Activated T-cell treated with anti-CD3 and anti-CD28 coated beads, Interleukin-2, amount 50 U/mL, for 4 hours (primary cell): ENCODE data around the gene HKDC1. TPM values are rescaled to one million over a fixed set of nuclear protein-coding genes. Genes with fewer than 3 reads are reported as not detected.
"Not testable (repeated sequence)": the region's sequence is repeated elsewhere in the genome, so short reads cannot be mapped to it uniquely, and the experiment has no call there.

Experiments used
- ATAC-seq, 2 donors: fragments of 200-7000 bp; cut with Tn5 transposase; one replicate each; pipeline ENCODE4 v1.10.0; 2021
- DNase-seq: peaks from one replicate; pipeline ENCODE4 v3.0.0-alpha.2; 2020
- H3K27me3 Mint-ChIP-seq: one replicate; pipeline ENCODE4 v1.8.0; 2021; ENCODE audit warnings: low read depth, mixed read lengths
- H3K36me3 Mint-ChIP-seq: one replicate; pipeline ENCODE4 v1.8.0; 2022; ENCODE audit warnings: mixed read lengths; ENCODE audit not compliant: insufficient read depth
- H3K4me1 Mint-ChIP-seq: one replicate; pipeline ENCODE4 v1.8.0; 2021; ENCODE audit warnings: low read depth, mixed read lengths
- H3K4me3 Mint-ChIP-seq: one replicate; pipeline ENCODE4 v1.8.0; 2021; ENCODE audit warnings: mild to moderate bottlenecking, moderate library complexity, mixed read lengths
- H3K9me3 Mint-ChIP-seq: one replicate; pipeline ENCODE4 v1.8.0; 2021; ENCODE audit warnings: mixed read lengths
- total RNA-seq, 3 donors: library from RNA; stranded (reverse); gene quantifications; one replicate each; pipeline ENCODE4 v1.2.1, GENCODE V29; 2021

The HKDC1 gene, protein sequence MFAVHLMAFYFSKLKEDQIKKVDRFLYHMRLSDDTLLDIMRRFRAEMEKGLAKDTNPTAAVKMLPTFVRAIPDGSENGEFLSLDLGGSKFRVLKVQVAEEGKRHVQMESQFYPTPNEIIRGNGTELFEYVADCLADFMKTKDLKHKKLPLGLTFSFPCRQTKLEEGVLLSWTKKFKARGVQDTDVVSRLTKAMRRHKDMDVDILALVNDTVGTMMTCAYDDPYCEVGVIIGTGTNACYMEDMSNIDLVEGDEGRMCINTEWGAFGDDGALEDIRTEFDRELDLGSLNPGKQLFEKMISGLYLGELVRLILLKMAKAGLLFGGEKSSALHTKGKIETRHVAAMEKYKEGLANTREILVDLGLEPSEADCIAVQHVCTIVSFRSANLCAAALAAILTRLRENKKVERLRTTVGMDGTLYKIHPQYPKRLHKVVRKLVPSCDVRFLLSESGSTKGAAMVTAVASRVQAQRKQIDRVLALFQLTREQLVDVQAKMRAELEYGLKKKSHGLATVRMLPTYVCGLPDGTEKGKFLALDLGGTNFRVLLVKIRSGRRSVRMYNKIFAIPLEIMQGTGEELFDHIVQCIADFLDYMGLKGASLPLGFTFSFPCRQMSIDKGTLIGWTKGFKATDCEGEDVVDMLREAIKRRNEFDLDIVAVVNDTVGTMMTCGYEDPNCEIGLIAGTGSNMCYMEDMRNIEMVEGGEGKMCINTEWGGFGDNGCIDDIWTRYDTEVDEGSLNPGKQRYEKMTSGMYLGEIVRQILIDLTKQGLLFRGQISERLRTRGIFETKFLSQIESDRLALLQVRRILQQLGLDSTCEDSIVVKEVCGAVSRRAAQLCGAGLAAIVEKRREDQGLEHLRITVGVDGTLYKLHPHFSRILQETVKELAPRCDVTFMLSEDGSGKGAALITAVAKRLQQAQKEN
- under 1 TPM in 2 of 3 donors, not detected in 1; 0.05 to 0.54 TPM for total RNA-seq

GRCh38 chr10:69220041-69220451 lies at the start of gene HKDC1:
HKDC1 (plus strand) TSS chr10:69220332; CDS start chr10:69220436, 104 bp downstream.
- peaks cover 37% of the 10 kb centered on the region for H3K4me1 Mint-ChIP-seq
- H3K27me3 Mint-ChIP-seq = no peaks in the 10 kb centered on the region
- H3K36me3 Mint-ChIP-seq = no peaks in the 10 kb centered on the region
- no peak for ATAC-seq
- no peak for DNase-seq
- H3K4me3 Mint-ChIP-seq = no peak within 1 kb of the TSS
- H3K9me3 Mint-ChIP-seq = no peaks in the 10 kb centered on the region

DNA sequence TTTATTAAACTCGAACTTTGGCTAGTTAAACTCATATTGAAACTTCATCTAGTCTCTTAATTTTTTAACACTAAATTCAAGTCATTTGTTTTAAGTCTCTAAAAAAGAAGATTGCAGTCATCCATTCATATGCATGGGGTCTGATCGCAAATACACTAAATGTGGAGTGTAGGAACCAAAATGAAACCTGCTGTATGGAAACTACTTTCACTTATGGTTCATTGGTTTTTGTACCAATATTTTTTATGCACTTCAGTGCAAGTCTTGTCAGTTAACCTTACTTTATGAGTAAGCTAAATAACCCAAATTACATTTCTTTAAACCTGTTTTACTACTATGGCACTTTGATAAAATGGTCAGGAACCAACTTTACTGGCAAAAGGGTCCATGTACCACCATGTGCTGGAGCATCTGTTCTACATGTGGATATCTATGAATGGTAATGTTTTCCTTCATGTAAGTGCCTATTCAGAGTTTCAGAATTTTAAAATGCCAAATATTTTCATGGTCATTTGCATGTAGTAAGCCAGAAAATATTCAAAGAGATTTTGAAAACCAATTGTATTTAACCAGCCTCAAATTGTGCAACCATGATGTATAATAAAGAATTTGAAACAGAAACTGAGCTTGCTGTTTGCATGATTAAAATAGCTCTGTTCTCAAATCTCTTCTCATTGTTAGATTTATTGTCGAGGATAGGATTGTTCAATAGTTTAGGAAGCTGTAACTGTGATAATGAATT lies 47.7 kb upstream of the HKDC1 start:
- ATAC-seq (no peak), DNase-seq (no peak)
- Mint-ChIP-seq H3K36me3 (peaks cover 17% of the 10 kb centered on the region), H3K4me1 (no peaks in the 10 kb centered on the region), H3K27me3 (no peaks in the 10 kb centered on the region), H3K4me3 (no peak overlapping the region), H3K9me3 (no peaks in the 10 kb centered on the region)

- H3K36me3 Mint-ChIP-seq, H3K9me3 Mint-ChIP-seq, H3K4me3 Mint-ChIP-seq, ATAC-seq, H3K27me3 Mint-ChIP-seq, DNase-seq: not testable (repeated sequence)
- H3K4me1 Mint-ChIP-seq = peaks cover 12% of the 10 kb centered on the region
Observed at GRCh38 chr10:69175326-69175725, 44.8 kb upstream of the HKDC1 start.

- H3K4me1 Mint-ChIP-seq = peaks cover 22% of the 10 kb centered on the region
- no peaks in the 10 kb centered on the region for H3K9me3 Mint-ChIP-seq
- ATAC-seq (no peak), DNase-seq (no peak)
- no peak overlapping the region for H3K4me3 Mint-ChIP-seq
- peaks cover 4% of the 10 kb centered on the region for H3K36me3 Mint-ChIP-seq
- H3K27me3 Mint-ChIP-seq = no peaks in the 10 kb centered on the region
Observed at GRCh38 chr10:69176823-69177222, 43.3 kb upstream of the HKDC1 start.

DNA sequence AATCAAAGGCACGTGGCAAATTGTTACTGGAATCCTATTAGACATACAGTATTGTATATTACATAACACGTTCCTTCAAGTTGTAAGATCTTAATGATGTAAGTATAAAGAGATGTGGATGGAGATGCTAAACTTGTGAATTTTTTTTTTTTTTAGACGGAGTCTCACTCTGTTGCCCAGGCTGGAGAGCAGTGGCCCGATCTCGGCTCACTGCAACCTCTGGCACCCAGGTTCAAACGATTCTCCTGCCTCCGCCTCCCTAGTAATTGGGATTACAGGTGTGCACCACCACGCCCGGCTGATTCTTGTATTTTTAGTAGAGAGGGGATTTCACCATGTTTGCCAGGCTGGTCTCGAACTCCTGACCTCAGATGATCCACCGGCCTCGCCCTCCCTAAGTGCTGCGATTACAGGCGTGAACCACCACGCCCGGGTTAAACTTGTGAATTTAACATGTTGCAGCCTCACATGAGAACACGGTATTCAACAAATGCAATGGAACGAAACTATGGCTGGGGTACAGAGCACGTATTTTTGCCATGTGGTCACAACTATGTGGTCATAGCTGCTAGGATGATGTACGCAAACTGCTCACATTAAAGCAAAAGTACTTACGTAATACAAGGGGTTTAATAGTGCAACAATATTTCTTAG lies 40.9 kb upstream of the HKDC1 start:
- Mint-ChIP-seq H3K4me1 (peaks cover 35% of the 10 kb centered on the region), H3K36me3 (peaks cover 8% of the 10 kb centered on the region), H3K9me3 (no peaks in the 10 kb centered on the region), H3K4me3 (peak overlapping the region; percentile 94), H3K27me3 (no peaks in the 10 kb centered on the region)
- DNase-seq (peak; percentile 8), ATAC-seq (peak; percentile 19 to 26)

GRCh38 chr10:69179743-69180524 lies 40.2 kb upstream of the HKDC1 start, which contains the start of gene SUPV3L1:
SUPV3L1 (plus strand) TSS chr10:69180234; CDS start chr10:69180292, 58 bp downstream.
- Mint-ChIP-seq H3K9me3 (no peaks in the 10 kb centered on the region), H3K4me1 (peaks cover 42% of the 10 kb centered on the region), H3K27me3 (no peaks in the 10 kb centered on the region), H3K36me3 (peaks cover 12% of the 10 kb centered on the region), H3K4me3 (peak within 1 kb of the TSS; percentile 94)
- DNase-seq (peak; percentile 78), ATAC-seq (peak; percentile 85 to 89)

- H3K4me1 Mint-ChIP-seq = peaks cover 45% of the 10 kb centered on the region
- peak; percentile 42 to 45 for ATAC-seq
Observed at GRCh38 chr10:69180525-69181204, 39.5 kb upstream of the HKDC1 start.

GRCh38 chr10:69181433-69181832 lies 38.7 kb upstream of the HKDC1 start:
- ATAC-seq = no peak
- Mint-ChIP-seq H3K4me3 (peak overlapping the region; percentile 94), H3K4me1 (peaks cover 47% of the 10 kb centered on the region)

More at GRCh38 chr10:69180525-69181204, 39.5 kb upstream of the HKDC1 start:
- Mint-ChIP-seq H3K9me3 (no peaks in the 10 kb centered on the region), H3K4me3 (peak overlapping the region; percentile 94), H3K27me3 (no peaks in the 10 kb centered on the region), H3K36me3 (peaks cover 12% of the 10 kb centered on the region)
- no peak for DNase-seq

DNA sequence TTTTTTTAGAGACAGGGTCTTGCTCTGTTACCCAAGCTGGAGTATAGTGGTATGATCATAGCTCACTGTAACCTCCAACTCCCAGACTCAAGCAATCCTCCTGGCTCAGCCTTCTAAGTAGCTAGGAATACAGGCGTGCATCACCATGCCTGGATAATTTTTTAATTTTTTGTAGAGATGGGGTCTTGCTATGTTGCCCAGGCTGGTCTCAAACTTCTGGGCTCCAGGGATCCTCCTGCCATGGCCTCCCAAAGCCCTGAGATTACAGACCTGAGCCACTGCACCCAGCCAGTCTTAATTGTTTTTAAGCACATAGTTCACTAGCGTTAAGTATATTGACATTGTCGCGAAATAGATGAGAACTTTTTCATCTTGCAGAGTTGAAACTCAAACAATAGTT lies 38.1 kb upstream of the HKDC1 start:
- peaks cover 48% of the 10 kb centered on the region for H3K4me1 Mint-ChIP-seq
- DNase-seq (no peak), ATAC-seq (no peak)
- peak overlapping the region; percentile 27 for H3K4me3 Mint-ChIP-seq
- H3K27me3 Mint-ChIP-seq = no peaks in the 10 kb centered on the region
- no peaks in the 10 kb centered on the region for H3K9me3 Mint-ChIP-seq
- peaks cover 17% of the 10 kb centered on the region for H3K36me3 Mint-ChIP-seq

More at GRCh38 chr10:69181433-69181832, 38.7 kb upstream of the HKDC1 start:
- peaks cover 16% of the 10 kb centered on the region for H3K36me3 Mint-ChIP-seq
- no peaks in the 10 kb centered on the region for H3K9me3 Mint-ChIP-seq
- H3K27me3 Mint-ChIP-seq = no peaks in the 10 kb centered on the region
- no peak for DNase-seq

- Mint-ChIP-seq H3K27me3 (no peaks in the 10 kb centered on the region), H3K36me3 (peaks cover 30% of the 10 kb centered on the region), H3K4me1 (peaks cover 28% of the 10 kb centered on the region), H3K9me3 (no peaks in the 10 kb centered on the region), H3K4me3 (no peak overlapping the region)
- no peak for ATAC-seq
- no peak for DNase-seq
Observed at GRCh38 chr10:69186524-69186923, 33.6 kb upstream of the HKDC1 start.

DNA sequence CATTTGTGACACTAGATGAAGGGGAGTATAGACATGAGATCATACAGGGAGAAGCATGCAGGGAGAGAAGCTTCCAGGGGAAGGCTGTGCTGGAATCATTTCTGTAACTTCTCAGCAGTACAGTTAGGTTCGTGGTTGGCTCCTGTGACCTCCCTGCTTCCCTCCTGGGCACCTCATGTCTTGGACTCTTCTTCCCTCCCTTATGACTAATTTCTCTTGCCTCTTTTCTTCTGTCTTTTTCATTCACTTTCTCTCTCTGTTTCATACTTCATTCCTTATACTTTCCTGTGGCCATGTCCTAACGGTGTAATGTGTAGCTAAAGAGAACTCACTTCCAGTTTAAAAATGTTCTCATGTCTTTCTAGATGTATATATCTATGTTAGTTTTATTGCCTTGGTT lies 19.1 kb upstream of the HKDC1 start:
- Mint-ChIP-seq H3K27me3 (no peaks in the 10 kb centered on the region), H3K4me3 (no peak overlapping the region), H3K36me3 (peaks cover 31% of the 10 kb centered on the region), H3K4me1 (peaks cover 11% of the 10 kb centered on the region), H3K9me3 (no peaks in the 10 kb centered on the region)
- no peak for DNase-seq
- no peak for ATAC-seq

- H3K9me3 Mint-ChIP-seq = no peaks in the 10 kb centered on the region
- ATAC-seq = no peak
- DNase-seq = no peak
- peaks cover 15% of the 10 kb centered on the region for H3K4me1 Mint-ChIP-seq
- peaks cover 33% of the 10 kb centered on the region for H3K36me3 Mint-ChIP-seq
- no peaks in the 10 kb centered on the region for H3K27me3 Mint-ChIP-seq
- H3K4me3 Mint-ChIP-seq = no peak overlapping the region
Observed at GRCh38 chr10:69202332-69202731, 17.8 kb upstream of the HKDC1 start.
